ENCODE data around the gene STK33. TPM values are rescaled to one million over a fixed set of nuclear protein-coding genes. Genes with fewer than 3 reads are reported as not detected.
"Not testable (repeated sequence)": the region's sequence is repeated elsewhere in the genome, so short reads cannot be mapped to it uniquely, and the experiment has no call there.

The STK33 gene
- polyA plus RNA-seq, 4 donors: 27.0 to 32.6 (median 30.5) TPM

GRCh38 chr11:8558436-8558835, 35.6 kb downstream of the STK33 start:
- no peak for DNase-seq (ENCODE audit: low read depth in 4 of 4, low spot score in 2 of 4)

- DNase-seq (ENCODE audit: low read depth in 4 of 4, low spot score in 2 of 4): no peak
Observed at GRCh38 chr11:8545698-8546366, 48.2 kb downstream of the STK33 start.

GRCh38 chr11:8544807-8545206, 49.2 kb downstream of the STK33 start:
- no peak for DNase-seq (ENCODE audit: low read depth in 4 of 4, low spot score in 2 of 4)

- DNase-seq (ENCODE audit: low read depth in 4 of 4, low spot score in 2 of 4): no peak
Observed at GRCh38 chr11:8543278-8543677, 50.8 kb downstream of the STK33 start.

GRCh38 chr11:8541448-8541847, 52.6 kb downstream of the STK33 start:
- no peak for DNase-seq (ENCODE audit: low read depth in 4 of 4, low spot score in 2 of 4)

- DNase-seq (ENCODE audit: low read depth in 4 of 4, low spot score in 2 of 4): no peak
Observed at GRCh38 chr11:8533332-8533731, 60.7 kb downstream of the STK33 start.

GRCh38 chr11:8532475-8532874, 61.6 kb downstream of the STK33 start:
- DNase-seq (ENCODE audit: low read depth in 4 of 4, low spot score in 2 of 4): no peak

- no peak for DNase-seq (ENCODE audit: low read depth in 4 of 4, low spot score in 2 of 4)
Observed at GRCh38 chr11:8531982-8532381, 62.0 kb downstream of the STK33 start.

GRCh38 chr11:8531312-8531711, 62.7 kb downstream of the STK33 start:
- peak in 1 of 4 donors; percentile 10 for DNase-seq (ENCODE audit: low read depth in 4 of 4, low spot score in 2 of 4)

GRCh38 chr11:8527939-8528338, 66.1 kb downstream of the STK33 start:
- no peak for DNase-seq (ENCODE audit: low read depth in 4 of 4, low spot score in 2 of 4)

GRCh38 chr11:8523396-8523795, 70.6 kb downstream of the STK33 start:
- no peak for DNase-seq (ENCODE audit: low read depth in 4 of 4, low spot score in 2 of 4)

- DNase-seq (ENCODE audit: low read depth in 4 of 4, low spot score in 2 of 4): no peak
Observed at GRCh38 chr11:8512547-8512946, 81.5 kb downstream of the STK33 start.

- DNase-seq (ENCODE audit: low read depth in 4 of 4, low spot score in 2 of 4): no peak
Observed at GRCh38 chr11:8503910-8504364, 90.1 kb downstream of the STK33 start.

GRCh38 chr11:8501836-8502235, 92.2 kb downstream of the STK33 start:
- DNase-seq (ENCODE audit: low read depth in 4 of 4, low spot score in 2 of 4): no peak

GRCh38 chr11:8488395-8488794, 105.6 kb downstream of the STK33 start:
- DNase-seq (ENCODE audit: low read depth in 4 of 4, low spot score in 2 of 4): no peak

- no peak for DNase-seq (ENCODE audit: low read depth in 4 of 4, low spot score in 2 of 4)
Observed at GRCh38 chr11:8487261-8487660, 106.8 kb downstream of the STK33 start.

- no peak for DNase-seq (ENCODE audit: low read depth in 4 of 4, low spot score in 2 of 4)
Observed at GRCh38 chr11:8484251-8484650, 109.8 kb downstream of the STK33 start.

- DNase-seq (ENCODE audit: low read depth in 4 of 4, low spot score in 2 of 4): no peak
Observed at GRCh38 chr11:8480858-8481257, 113.2 kb downstream of the STK33 start.

- DNase-seq (ENCODE audit: low read depth in 4 of 4, low spot score in 2 of 4): no peak
Observed at GRCh38 chr11:8477680-8478079, 116.3 kb downstream of the STK33 start.

- no peak for DNase-seq (ENCODE audit: low read depth in 4 of 4, low spot score in 2 of 4)
Observed at GRCh38 chr11:8477151-8477550, 116.9 kb downstream of the STK33 start.

- DNase-seq (ENCODE audit: low read depth in 4 of 4, low spot score in 2 of 4): not testable (repeated sequence)
Observed at GRCh38 chr11:8467806-8468205, 126.2 kb downstream of the STK33 start.

GRCh38 chr11:8467356-8467755, 126.7 kb downstream of the STK33 start:
- DNase-seq (ENCODE audit: low read depth in 4 of 4, low spot score in 2 of 4): not testable (repeated sequence)

- not testable (repeated sequence) for DNase-seq (ENCODE audit: low read depth in 4 of 4, low spot score in 2 of 4)
Observed at GRCh38 chr11:8466884-8467283, 127.1 kb downstream of the STK33 start.
